Panc1 (cell line): ENCODE results near the gene ZNF200. TPM values are rescaled to one million over a fixed set of nuclear protein-coding genes. Genes with fewer than 3 reads are reported as not detected.

ENCODE experiments used
- ATAC-seq: fragments of 200-7000 bp; cut with Tn5 transposase; 2 replicates; pipeline ENCODE4 v1.9.1; 2020; ENCODE audit warnings: mild to moderate bottlenecking, moderate library complexity
- BruUV-seq: library from RNA; stranded (reverse); fragments of 400-500 nt; replicated peaks from 2 replicates; lab custom pipeline; 2021; lab: Mats Ljungman, UMichigan
- CTCF ChIA-PET: fragments of 300-600 bp; sonication (Branson Sonifier 250); formaldehyde crosslinking; loops from one replicate; lab custom pipeline; 2022; ENCODE audit warnings: antibody characterized with exemption; lab: Charles Lee
- POLR2A ChIA-PET: fragments of 300-600 bp; sonication (Branson Sonifier 250); formaldehyde crosslinking; loops from one replicate; lab custom pipeline; 2022; ENCODE audit warnings: antibody characterized with exemption; lab: Charles Lee
- DNase-seq: peaks from one replicate; pipeline ENCODE4 v3.0.0-alpha.2; 2010; ENCODE audit warnings: low read depth, low spot score
- H3K27ac ChIP-seq: 2 replicates; pipeline ENCODE4 v1.5.1; 2011; ENCODE audit warnings: mild to moderate bottlenecking, low read length, inconsistent platforms
- H3K27me3 ChIP-seq: fragments of 200-500 bp; sonication (Bioruptor generic); 2 replicates; pipeline ENCODE4 v1.6.0; 2014; ENCODE audit warnings: low read length, inconsistent platforms; ENCODE audit not compliant: control insufficient read depth, insufficient read depth
- H3K36me3 ChIP-seq: fragments of 200-500 bp; sonication (Bioruptor generic); 2 replicates; pipeline ENCODE4 v1.5.1; 2014; ENCODE audit warnings: inconsistent platforms, mild to moderate bottlenecking, low read length, moderate library complexity; ENCODE audit not compliant: control insufficient read depth, insufficient read depth
- H3K4me1 ChIP-seq: 2 replicates; pipeline ENCODE4 v1.5.1; 2011; ENCODE audit warnings: inconsistent platforms, mild to moderate bottlenecking, low read length, moderate library complexity; ENCODE audit not compliant: control insufficient read depth, insufficient read depth
- H3K4me3 ChIP-seq, 2 experiments: 2 replicates each; pipeline ENCODE4 v1.5.1; 2011 to 2012; ENCODE audit warnings: low read depth in 2 of 2, low read length in 2 of 2, mild to moderate bottlenecking in 2 of 2, inconsistent platforms in 1 of 2, moderate library complexity in 1 of 2
- H3K9me3 ChIP-seq: fragments of 200-500 bp; sonication (Bioruptor generic); 2 replicates; pipeline ENCODE4 v1.5.1; 2014; ENCODE audit warnings: low read depth, mild to moderate bottlenecking, inconsistent platforms, low read length, moderate library complexity; ENCODE audit not compliant: control insufficient read depth, insufficient read depth
- POLR2AphosphoS5 ChIP-seq: IDR thresholded peaks from 2 replicates; pipeline ENCODE4 v1.6.1; 2012; ENCODE audit warnings: mild to moderate bottlenecking, low read depth, low read length, moderate library complexity
- TCF7L2 ChIP-seq: IDR thresholded peaks from 2 replicates; pipeline ENCODE4 v1.6.1; 2011; ENCODE audit warnings: mild to moderate bottlenecking, low read depth, low read length, inconsistent platforms
- in situ Hi-C: cut with HindIII; loops from 2 replicates; pipeline ENCODE4 v1.10.0; 2016; ENCODE audit warnings: low sequenced_read_pairs, low pct_unique_long_range_greater_than_20kb
- intact Hi-C: fragments of 100-400 bp; cut with micrococcal nuclease; formaldehyde crosslinking; loops from one replicate; pipeline ENCODE4 v1.10.0; 2022; ENCODE audit not compliant: unreplicated experiment
- total RNA-seq: library from RNA; stranded (reverse); gene quantifications from one replicate; pipeline ENCODE4 v1.2.1, GENCODE V29; 2021; ENCODE audit not compliant: unreplicated experiment
- TF ChIP-seq, protein P1 (sequence below), 2 experiments: IDR thresholded peaks; 2 replicates each; pipeline ENCODE4 v1.6.1; 2011 to 2012; ENCODE audit warnings: low read depth in 2 of 2, control low read depth in 1 of 2, low read length in 1 of 2, mild to moderate bottlenecking in 1 of 2, moderate library complexity in 1 of 2; ENCODE audit not compliant: insufficient read depth in 1 of 2
- TF ChIP-seq, protein P2 (sequence below): fragments of 450-650 bp; IDR thresholded peaks from 2 replicates; pipeline ENCODE4 v1.5.1; 2017; ENCODE audit warnings: mild to moderate bottlenecking

ZNF200 gene
- total RNA-seq, 1 experiment from 2014 or later, result 12.4 TPM

DNA sequence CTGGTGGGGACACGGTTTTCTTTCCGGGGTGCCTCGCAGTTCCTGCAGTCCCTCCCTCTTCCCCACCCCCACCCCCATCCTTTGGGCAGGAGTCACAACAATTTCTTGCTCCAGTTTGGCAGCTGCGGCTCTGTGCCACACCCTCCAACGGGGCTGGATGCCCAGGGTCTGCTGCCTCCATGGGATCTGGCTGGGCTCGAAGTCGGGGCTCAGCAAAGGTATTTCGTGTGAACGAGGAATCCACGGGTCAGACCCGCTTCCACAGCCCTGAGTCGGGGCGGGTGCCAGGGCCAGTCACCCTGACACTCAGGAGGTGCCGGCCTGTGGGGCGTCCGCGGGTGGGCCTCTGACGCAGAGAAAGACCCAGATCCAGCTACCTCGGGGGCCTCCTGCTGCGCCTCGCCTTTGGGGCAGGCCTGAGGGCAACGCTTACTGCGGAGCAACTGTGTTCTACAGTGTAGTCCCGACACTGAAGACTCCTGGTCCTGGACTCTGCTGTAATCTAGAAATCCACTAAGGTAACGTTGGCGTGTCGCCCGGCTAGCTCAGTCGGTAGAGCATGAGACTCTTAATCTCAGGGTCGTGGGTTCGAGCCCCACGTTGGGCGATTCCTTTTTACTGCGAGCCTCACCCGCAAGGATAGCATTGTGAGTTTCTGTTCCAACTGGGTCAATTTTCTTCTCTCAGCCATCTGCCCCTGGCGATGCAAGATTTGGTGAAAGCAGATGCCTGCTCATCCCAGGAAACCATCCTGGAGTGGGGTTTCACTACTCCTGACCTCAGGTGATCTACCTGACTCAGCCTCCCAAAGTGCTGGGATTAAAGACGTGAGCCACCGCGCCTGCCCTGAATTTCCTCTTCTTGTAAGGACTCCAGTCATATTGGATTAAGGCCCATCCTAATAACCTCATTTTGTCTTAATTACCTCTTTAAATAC, 59.5 kb downstream of the ZNF200 start:
- DNase-seq (no peak), ATAC-seq (peak; percentile 61)
- intact Hi-C loops, result no loop called here
- TF ChIP-seq, protein P1, sequence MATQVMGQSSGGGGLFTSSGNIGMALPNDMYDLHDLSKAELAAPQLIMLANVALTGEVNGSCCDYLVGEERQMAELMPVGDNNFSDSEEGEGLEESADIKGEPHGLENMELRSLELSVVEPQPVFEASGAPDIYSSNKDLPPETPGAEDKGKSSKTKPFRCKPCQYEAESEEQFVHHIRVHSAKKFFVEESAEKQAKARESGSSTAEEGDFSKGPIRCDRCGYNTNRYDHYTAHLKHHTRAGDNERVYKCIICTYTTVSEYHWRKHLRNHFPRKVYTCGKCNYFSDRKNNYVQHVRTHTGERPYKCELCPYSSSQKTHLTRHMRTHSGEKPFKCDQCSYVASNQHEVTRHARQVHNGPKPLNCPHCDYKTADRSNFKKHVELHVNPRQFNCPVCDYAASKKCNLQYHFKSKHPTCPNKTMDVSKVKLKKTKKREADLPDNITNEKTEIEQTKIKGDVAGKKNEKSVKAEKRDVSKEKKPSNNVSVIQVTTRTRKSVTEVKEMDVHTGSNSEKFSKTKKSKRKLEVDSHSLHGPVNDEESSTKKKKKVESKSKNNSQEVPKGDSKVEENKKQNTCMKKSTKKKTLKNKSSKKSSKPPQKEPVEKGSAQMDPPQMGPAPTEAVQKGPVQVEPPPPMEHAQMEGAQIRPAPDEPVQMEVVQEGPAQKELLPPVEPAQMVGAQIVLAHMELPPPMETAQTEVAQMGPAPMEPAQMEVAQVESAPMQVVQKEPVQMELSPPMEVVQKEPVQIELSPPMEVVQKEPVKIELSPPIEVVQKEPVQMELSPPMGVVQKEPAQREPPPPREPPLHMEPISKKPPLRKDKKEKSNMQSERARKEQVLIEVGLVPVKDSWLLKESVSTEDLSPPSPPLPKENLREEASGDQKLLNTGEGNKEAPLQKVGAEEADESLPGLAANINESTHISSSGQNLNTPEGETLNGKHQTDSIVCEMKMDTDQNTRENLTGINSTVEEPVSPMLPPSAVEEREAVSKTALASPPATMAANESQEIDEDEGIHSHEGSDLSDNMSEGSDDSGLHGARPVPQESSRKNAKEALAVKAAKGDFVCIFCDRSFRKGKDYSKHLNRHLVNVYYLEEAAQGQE (IDR thresholded peaks at IDR 0.05; ENCODE audit: insufficient read depth in 1 of 2, low read depth in 2 of 2, low read length in 1 of 2), result no peak
- peak; percentile 41; the same call in 1 of the 2 replicates for TF ChIP-seq POLR2AphosphoS5
- peak overlapping the region; percentile 70; the same call in 1 of the 2 replicates for H3K27ac ChIP-seq
- BruUV-seq, result no TSS peak
- POLR2A ChIA-PET, result no interaction called here
- in situ Hi-C loops, result no loop called here
- peaks cover 25% of the 10 kb centered on the region for H3K4me1 ChIP-seq
- H3K27me3 ChIP-seq, result no peaks in the 10 kb centered on the region
- no peaks in the 10 kb centered on the region for H3K36me3 ChIP-seq
- peak overlapping the region; percentile 49 to 69 for H3K4me3 ChIP-seq
- no peaks in the 10 kb centered on the region for H3K9me3 ChIP-seq
- CTCF ChIA-PET, result interaction anchor here (0.5 kb wide), 1 partner anchor 267 kb away, joined by 3 read pairs; no protein-coding TSS in a partner anchor

DNA sequence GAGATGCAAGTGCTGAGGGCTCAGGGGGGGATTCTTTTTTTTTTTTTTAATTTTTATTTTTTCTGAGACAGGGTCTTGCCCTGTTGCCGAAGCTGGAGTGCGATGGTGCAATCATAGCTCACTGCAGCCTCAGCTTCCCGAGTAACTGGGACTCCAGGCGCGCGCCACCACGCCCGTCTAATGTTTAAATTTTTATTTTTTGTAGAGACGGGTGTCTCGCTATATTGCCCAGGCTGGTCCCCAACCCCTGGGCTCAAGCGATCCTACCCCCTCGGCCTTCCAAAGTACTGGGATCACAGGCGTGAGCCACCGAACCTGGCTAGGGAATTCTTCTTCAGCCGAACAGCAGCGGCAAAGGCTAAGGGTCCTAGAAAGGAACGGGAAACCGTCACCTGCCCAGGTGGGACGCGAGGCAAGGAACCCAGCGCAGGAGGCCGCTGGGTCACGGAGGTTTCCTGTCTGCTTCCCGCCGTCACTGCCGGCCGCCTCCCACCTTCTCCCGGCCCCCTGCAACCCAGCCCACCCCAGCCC, 60.3 kb downstream of the ZNF200 start:
- in situ Hi-C loops, result no loop called here
- no peaks in the 10 kb centered on the region for H3K27me3 ChIP-seq
- no peak for ATAC-seq

More for the DNA sequence above, 60.3 kb downstream of the ZNF200 start:
- no TSS peak for BruUV-seq
- no peaks in the 10 kb centered on the region for H3K36me3 ChIP-seq
- H3K9me3 ChIP-seq, result no peaks in the 10 kb centered on the region
- DNase-seq, result no peak
- H3K27ac ChIP-seq, result peak overlapping the region; percentile 41; the same call in 1 of the 2 replicates
- TF ChIP-seq, protein P2, sequence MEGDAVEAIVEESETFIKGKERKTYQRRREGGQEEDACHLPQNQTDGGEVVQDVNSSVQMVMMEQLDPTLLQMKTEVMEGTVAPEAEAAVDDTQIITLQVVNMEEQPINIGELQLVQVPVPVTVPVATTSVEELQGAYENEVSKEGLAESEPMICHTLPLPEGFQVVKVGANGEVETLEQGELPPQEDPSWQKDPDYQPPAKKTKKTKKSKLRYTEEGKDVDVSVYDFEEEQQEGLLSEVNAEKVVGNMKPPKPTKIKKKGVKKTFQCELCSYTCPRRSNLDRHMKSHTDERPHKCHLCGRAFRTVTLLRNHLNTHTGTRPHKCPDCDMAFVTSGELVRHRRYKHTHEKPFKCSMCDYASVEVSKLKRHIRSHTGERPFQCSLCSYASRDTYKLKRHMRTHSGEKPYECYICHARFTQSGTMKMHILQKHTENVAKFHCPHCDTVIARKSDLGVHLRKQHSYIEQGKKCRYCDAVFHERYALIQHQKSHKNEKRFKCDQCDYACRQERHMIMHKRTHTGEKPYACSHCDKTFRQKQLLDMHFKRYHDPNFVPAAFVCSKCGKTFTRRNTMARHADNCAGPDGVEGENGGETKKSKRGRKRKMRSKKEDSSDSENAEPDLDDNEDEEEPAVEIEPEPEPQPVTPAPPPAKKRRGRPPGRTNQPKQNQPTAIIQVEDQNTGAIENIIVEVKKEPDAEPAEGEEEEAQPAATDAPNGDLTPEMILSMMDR, result peak; percentile 33
- TF ChIP-seq TCF7L2 (no peak), POLR2AphosphoS5 (no peak)
- ChIA-PET CTCF (interaction anchor here (0.5 kb wide), 1 partner anchor 267 kb away, joined by 3 read pairs; no protein-coding TSS in a partner anchor), POLR2A (no interaction called here)
- peak overlapping the region; percentile 49 to 69 for H3K4me3 ChIP-seq
- intact Hi-C loops, result no loop called here
- H3K4me1 ChIP-seq, result peaks cover 25% of the 10 kb centered on the region
